GM12878 (cell line): ENCODE data around the gene ARHGDIG. TPM values are rescaled to one million over a fixed set of nuclear protein-coding genes. Genes with fewer than 3 reads are reported as not detected.

ENCODE experiments used
- ATAC-seq: fragments of 200-7000 bp; cut with Tn5 transposase; 3 replicates; pipeline ENCODE4 v1.9.1; 2020; ENCODE audit warnings: mild to moderate bottlenecking, moderate library complexity
- BruUV-seq: library from RNA; stranded (reverse); fragments of 400-500 nt; replicated peaks from 2 replicates; lab custom pipeline; 2021; lab: Mats Ljungman, UMichigan
- CTCF ChIA-PET: fragments of 300-600 bp; sonication (Branson Sonifier 250); formaldehyde crosslinking; extraction: SDS; loops from one replicate; lab custom pipeline; 2021; ENCODE audit warnings: inconsistent platforms; lab: Yijun Ruan, JAX
- POLR2A ChIA-PET: fragments of 350-600 bp; formaldehyde crosslinking; extraction: SDS; loops from one replicate; lab custom pipeline; 2021; ENCODE audit warnings: inconsistent platforms; lab: Charles Lee
- RAD21 ChIA-PET: fragments of 300-600 bp; sonication (Branson Sonifier 250); formaldehyde crosslinking; loops from one replicate; lab custom pipeline; 2023; ENCODE audit warnings: antibody characterized with exemption; ENCODE audit not compliant: unreplicated experiment; lab: Charles Lee
- SMC1A ChIA-PET: fragments of 300-600 bp; sonication (Branson Sonifier 250); formaldehyde crosslinking; loops from one replicate; lab custom pipeline; 2023; ENCODE audit not compliant: unreplicated experiment, uncharacterized antibody; lab: Charles Lee
- DNase-seq: peaks from one replicate; pipeline ENCODE4 v3.0.0-alpha.2; 2011; ENCODE audit warnings: low read depth, low spot score
- FAIRE-seq: peaks from 3 replicates; lab custom pipeline; 2011; peaks lifted over from hg19 to GRCh38; lab: Jason Lieb, UNC
- H2AFZ ChIP-seq: 2 replicates; pipeline ENCODE4 v1.6.0; 2011; ENCODE audit warnings: low read depth, low read length, control low read depth; ENCODE audit not compliant: control insufficient read depth
- H3K27ac ChIP-seq: 2 replicates; pipeline ENCODE4 v1.5.1; 2011; ENCODE audit warnings: control low read depth; ENCODE audit not compliant: control insufficient read depth, insufficient read depth
- H3K27me3 ChIP-seq, 2 experiments: replicated peaks in 1 of 2; 2 replicates each; pipeline versions ENCODE4 v1.6.0 to v1.6.1; 2011; ENCODE audit warnings: low read length in 1 of 2; ENCODE audit not compliant: control insufficient read depth in 2 of 2, insufficient read depth in 2 of 2
- H3K36me3 ChIP-seq, 2 experiments: 2 replicates each; pipeline ENCODE4 v1.5.1; 2011; ENCODE audit warnings: low read length in 1 of 2; ENCODE audit not compliant: control insufficient read depth in 2 of 2, insufficient read depth in 2 of 2
- H3K4me1 ChIP-seq: 2 replicates; pipeline ENCODE4 v1.6.1; 2011; ENCODE audit warnings: mild to moderate bottlenecking, low read length, moderate library complexity, mixed read lengths; ENCODE audit not compliant: control insufficient read depth, insufficient read depth
- H3K4me2 ChIP-seq: 2 replicates; pipeline ENCODE4 v1.6.0; 2011; ENCODE audit warnings: control low read depth; ENCODE audit not compliant: control insufficient read depth, insufficient read depth
- H3K4me3 ChIP-seq: fragments of 200-600 bp; sonication (generic); 2 replicates; pipeline ENCODE4 v1.5.1; 2016
- H3K79me2 ChIP-seq: 2 replicates; pipeline ENCODE4 v1.6.0; 2011; ENCODE audit warnings: low read length; ENCODE audit not compliant: control insufficient read depth, insufficient read depth
- H3K9ac ChIP-seq: 2 replicates; pipeline ENCODE4 v1.8.0; 2011; ENCODE audit warnings: low read length, control low read depth, mixed read lengths; ENCODE audit not compliant: control insufficient read depth, insufficient read depth
- H3K9me3 ChIP-seq: replicated peaks from 3 replicates; pipeline ENCODE4 v1.5.1; 2011; ENCODE audit warnings: mild to moderate bottlenecking, low read length; ENCODE audit not compliant: control insufficient read depth, insufficient read depth
- H4K20me1 ChIP-seq: 2 replicates; pipeline ENCODE4 v1.6.0; 2011; ENCODE audit not compliant: control insufficient read depth, insufficient read depth
- BRCA1 ChIP-seq: IDR thresholded peaks from 2 replicates; pipeline ENCODE4 v1.6.1; 2011; ENCODE audit warnings: low read depth, low read length, improper control_type of control experiment
- FOS ChIP-seq: IDR thresholded peaks from 3 replicates; pipeline ENCODE4 v1.6.1; 2011; ENCODE audit warnings: borderline replicate concordance; ENCODE audit not compliant: insufficient read length; ENCODE audit errors: extremely low read depth
- GABPA ChIP-seq: IDR thresholded peaks from 2 replicates; pipeline ENCODE4 v1.6.1; 2014; ENCODE audit warnings: antibody characterized with exemption, low read depth, mild to moderate bottlenecking, inconsistent platforms
- MTA3 ChIP-seq: IDR thresholded peaks from 2 replicates; pipeline ENCODE4 v1.6.1; 2012; ENCODE audit warnings: low read length, inconsistent platforms, borderline replicate concordance
- NR2C1 ChIP-seq: fragments of 450-650 bp; IDR thresholded peaks from 2 replicates; pipeline ENCODE4 v1.6.1; 2017; ENCODE audit warnings: antibody characterized with exemption, mild to moderate bottlenecking, moderate library complexity
- NRF1 ChIP-seq: conservative IDR thresholded peaks from 2 replicates; pipeline ENCODE4 v1.6.1; 2011; ENCODE audit warnings: mild to moderate bottlenecking, low read depth, low read length, improper control_type of control experiment
- RAD21 ChIP-seq: IDR thresholded peaks from 2 replicates; pipeline ENCODE4 v1.6.1; 2011; ENCODE audit warnings: mild to moderate bottlenecking, low read depth, low read length, moderate library complexity; ENCODE audit not compliant: insufficient read depth
- RB1 ChIP-seq: fragments of 450-650 bp; formaldehyde crosslinking; IDR thresholded peaks from 2 replicates; pipeline ENCODE4 v1.6.1; 2017; ENCODE audit warnings: mild to moderate bottlenecking, borderline replicate concordance
- RFX5 ChIP-seq: IDR thresholded peaks from 2 replicates; pipeline ENCODE4 v1.6.1; 2011; ENCODE audit warnings: low read depth, low read length, improper control_type of control experiment
- SUPT20H ChIP-seq: IDR thresholded peaks from 2 replicates; pipeline ENCODE4 v1.6.1; 2011; ENCODE audit warnings: low read depth, mild to moderate bottlenecking, low read length, moderate library complexity, borderline replicate concordance; ENCODE audit not compliant: control insufficient read depth
- TBL1XR1 ChIP-seq: IDR thresholded peaks from 2 replicates; pipeline ENCODE4 v1.6.1; 2012; ENCODE audit warnings: low read depth, low read length, improper control_type of control experiment
- ZNF217 ChIP-seq: fragments of 450-650 bp; IDR thresholded peaks from 2 replicates; pipeline ENCODE4 v1.6.1; 2017; ENCODE audit warnings: antibody characterized with exemption, mild to moderate bottlenecking
- WGBS: methylation state at CpG from one replicate; pipeline ENCODE4 v1.1.6; 2016; ENCODE audit warnings: low lambda C conversion rate; ENCODE audit not compliant: insufficient replicate concordance, insufficient coverage; ENCODE audit errors: missing lambda C conversion rate; 5-methylcytosine and 5-hydroxymethylcytosine counted together
- in situ Hi-C: fragments of 300-500 bp; cut with MboI; formaldehyde crosslinking; loops from 9 replicates; pipeline ENCODE4 v1.14.3; 2018; ENCODE audit warnings: mixed read lengths
- intact Hi-C: fragments of 100-400 bp; cut with micrococcal nuclease; formaldehyde crosslinking; loops from one replicate; pipeline ENCODE4 v1.14.2; 2022; ENCODE audit not compliant: unreplicated experiment
- polyA plus RNA-seq, 11 experiments: library from polyadenylated mRNA; depleted of rRNA in 4 of 11; unstranded in 6 of 11; stranded (reverse) in 5 of 11; fragments of >200 nt; fragmentation: Nextera tagmentation in 4 of 11; fragmentation: Illumina TruSeq in 1 of 11; extraction: Ambion mirVana in 4 of 11; extraction: Trizol in 1 of 11; gene quantifications; 1 replicate in 1 of 11; 2 replicates in 10 of 11; pipeline versions ENCODE4 v1.2.1 to v1.2.3, GENCODE V29; 2011 to 2016; ENCODE audit warnings: inconsistent platforms in 2 of 11, missing spikeins in 2 of 11, low read depth in 1 of 11
- total RNA-seq, 4 experiments: library from RNA; depleted of rRNA in 3 of 4; stranded (reverse); fragments of >200 nt in 3 of 4; fragmentation: Illumina TruSeq in 1 of 4; extraction: Trizol in 1 of 4; gene quantifications; 2 replicates each; pipeline versions ENCODE4 v1.2.1 to v1.2.3, GENCODE V29; 2013 to 2021
- TF ChIP-seq, protein P1 (sequence below): IDR thresholded peaks from 2 replicates; pipeline ENCODE4 v1.6.1; 2011; ENCODE audit warnings: mild to moderate bottlenecking, low read depth, low read length, moderate library complexity; ENCODE audit not compliant: insufficient replicate concordance
- TF ChIP-seq, protein P2 (sequence below): fragments of 450-650 bp; IDR thresholded peaks from 2 replicates; pipeline ENCODE4 v1.6.1; 2016; ENCODE audit warnings: mild to moderate bottlenecking
- TF ChIP-seq, protein P3 (sequence below): fragments of 450-650 bp; IDR thresholded peaks from 2 replicates; pipeline ENCODE4 v1.6.1; 2016; ENCODE audit warnings: mild to moderate bottlenecking, moderate library complexity, borderline replicate concordance
- TF ChIP-seq, protein P4 (sequence below): IDR thresholded peaks from 2 replicates; pipeline ENCODE4 v1.6.1; 2012; ENCODE audit warnings: low read length, inconsistent platforms

The ARHGDIG gene
- total and polyA plus RNA-seq, 10 of the 15 experiments (the other 5 are each of a cell fraction or from before 2014, with no cell fraction given): not detected

DNA sequence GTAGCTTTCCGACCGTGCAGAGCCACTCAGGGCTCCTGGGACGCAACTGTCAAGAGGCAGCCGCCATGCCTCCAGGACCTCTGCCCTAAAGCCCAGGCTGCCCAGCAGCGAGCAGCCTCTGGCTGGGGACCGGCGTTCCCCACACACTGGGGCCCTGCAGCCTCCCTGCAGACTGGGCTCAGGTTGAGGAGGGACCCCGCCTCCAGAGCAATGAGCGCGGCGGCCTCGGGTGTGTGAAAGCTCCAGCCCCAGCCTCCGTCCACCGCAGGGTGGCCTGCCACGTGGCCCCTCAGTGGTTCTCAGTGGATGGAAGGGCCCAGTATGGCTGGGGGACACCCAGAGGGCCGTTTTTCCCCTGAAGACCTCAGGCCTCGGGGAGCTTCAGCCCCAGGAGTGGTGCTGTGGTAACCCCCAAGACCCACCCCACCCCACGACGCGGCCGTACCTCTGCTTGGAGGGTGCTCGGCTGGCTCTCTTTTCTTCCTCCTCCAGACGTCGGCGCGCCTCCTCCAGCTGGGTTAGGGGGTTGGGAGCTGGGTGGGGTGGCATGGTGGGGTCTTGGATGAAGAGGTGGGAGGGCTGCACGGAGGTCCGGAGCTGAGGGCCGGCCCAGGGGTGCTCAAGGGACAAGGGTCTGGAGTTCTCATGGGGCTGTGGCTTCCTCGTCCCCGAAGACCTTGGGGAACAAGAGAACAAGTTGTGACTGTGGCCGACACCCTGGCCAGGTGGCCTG, 12.8 kb downstream of the ARHGDIG start:
- Histone ChIP-seq H3K9me3 (no peaks in the 10 kb centered on the region), H3K4me1 (no peaks in the 10 kb centered on the region), H4K20me1 (no peaks in the 10 kb centered on the region), H3K9ac (no peak overlapping the region), H3K27me3 (no peaks in the 10 kb centered on the region), H3K79me2 (no peaks in the 10 kb centered on the region), H3K27ac (no peak overlapping the region), H3K36me3 (peaks cover 0 to 9% of the 10 kb centered on the region in 2 experiments; a peak in 2 of 4 replicates), H2AFZ (no peak overlapping the region), H3K4me2 (no peak overlapping the region), H3K4me3 (no peak overlapping the region)
- SMC1A ChIA-PET: no interaction called here
- no peak for DNase-seq
- WGBS: 91% methylated on average over 22 of the region's 32 CpGs
- ATAC-seq: no peak
- in situ Hi-C loops: no loop called here
- POLR2A ChIA-PET: no interaction called here
- FAIRE-seq: no peak
- BruUV-seq: no TSS peak
- CTCF ChIA-PET: no interaction called here
- intact Hi-C loops: no loop called here
- RAD21 ChIA-PET: no interaction called here
- TF ChIP-seq, protein P1, sequence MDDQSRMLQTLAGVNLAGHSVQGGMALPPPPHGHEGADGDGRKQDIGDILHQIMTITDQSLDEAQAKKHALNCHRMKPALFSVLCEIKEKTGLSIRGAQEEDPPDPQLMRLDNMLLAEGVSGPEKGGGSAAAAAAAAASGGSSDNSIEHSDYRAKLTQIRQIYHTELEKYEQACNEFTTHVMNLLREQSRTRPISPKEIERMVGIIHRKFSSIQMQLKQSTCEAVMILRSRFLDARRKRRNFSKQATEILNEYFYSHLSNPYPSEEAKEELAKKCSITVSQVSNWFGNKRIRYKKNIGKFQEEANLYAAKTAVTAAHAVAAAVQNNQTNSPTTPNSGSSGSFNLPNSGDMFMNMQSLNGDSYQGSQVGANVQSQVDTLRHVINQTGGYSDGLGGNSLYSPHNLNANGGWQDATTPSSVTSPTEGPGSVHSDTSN: no peak
- TF ChIP-seq RAD21 (no peak), NR2C1 (no peak), MTA3 (no peak), NRF1 (no peak), FOS (no peak), GABPA (no peak), RFX5 (no peak), RB1 (no peak), SUPT20H (no peak), TBL1XR1 (no peak), BRCA1 (no peak), ZNF217 (no peak)
- TF ChIP-seq, protein P2, sequence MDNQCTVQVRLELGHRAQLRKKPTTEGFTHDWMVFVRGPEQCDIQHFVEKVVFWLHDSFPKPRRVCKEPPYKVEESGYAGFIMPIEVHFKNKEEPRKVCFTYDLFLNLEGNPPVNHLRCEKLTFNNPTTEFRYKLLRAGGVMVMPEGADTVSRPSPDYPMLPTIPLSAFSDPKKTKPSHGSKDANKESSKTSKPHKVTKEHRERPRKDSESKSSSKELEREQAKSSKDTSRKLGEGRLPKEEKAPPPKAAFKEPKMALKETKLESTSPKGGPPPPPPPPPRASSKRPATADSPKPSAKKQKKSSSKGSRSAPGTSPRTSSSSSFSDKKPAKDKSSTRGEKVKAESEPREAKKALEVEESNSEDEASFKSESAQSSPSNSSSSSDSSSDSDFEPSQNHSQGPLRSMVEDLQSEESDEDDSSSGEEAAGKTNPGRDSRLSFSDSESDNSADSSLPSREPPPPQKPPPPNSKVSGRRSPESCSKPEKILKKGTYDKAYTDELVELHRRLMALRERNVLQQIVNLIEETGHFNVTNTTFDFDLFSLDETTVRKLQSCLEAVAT: no peak
- TF ChIP-seq, protein P3, sequence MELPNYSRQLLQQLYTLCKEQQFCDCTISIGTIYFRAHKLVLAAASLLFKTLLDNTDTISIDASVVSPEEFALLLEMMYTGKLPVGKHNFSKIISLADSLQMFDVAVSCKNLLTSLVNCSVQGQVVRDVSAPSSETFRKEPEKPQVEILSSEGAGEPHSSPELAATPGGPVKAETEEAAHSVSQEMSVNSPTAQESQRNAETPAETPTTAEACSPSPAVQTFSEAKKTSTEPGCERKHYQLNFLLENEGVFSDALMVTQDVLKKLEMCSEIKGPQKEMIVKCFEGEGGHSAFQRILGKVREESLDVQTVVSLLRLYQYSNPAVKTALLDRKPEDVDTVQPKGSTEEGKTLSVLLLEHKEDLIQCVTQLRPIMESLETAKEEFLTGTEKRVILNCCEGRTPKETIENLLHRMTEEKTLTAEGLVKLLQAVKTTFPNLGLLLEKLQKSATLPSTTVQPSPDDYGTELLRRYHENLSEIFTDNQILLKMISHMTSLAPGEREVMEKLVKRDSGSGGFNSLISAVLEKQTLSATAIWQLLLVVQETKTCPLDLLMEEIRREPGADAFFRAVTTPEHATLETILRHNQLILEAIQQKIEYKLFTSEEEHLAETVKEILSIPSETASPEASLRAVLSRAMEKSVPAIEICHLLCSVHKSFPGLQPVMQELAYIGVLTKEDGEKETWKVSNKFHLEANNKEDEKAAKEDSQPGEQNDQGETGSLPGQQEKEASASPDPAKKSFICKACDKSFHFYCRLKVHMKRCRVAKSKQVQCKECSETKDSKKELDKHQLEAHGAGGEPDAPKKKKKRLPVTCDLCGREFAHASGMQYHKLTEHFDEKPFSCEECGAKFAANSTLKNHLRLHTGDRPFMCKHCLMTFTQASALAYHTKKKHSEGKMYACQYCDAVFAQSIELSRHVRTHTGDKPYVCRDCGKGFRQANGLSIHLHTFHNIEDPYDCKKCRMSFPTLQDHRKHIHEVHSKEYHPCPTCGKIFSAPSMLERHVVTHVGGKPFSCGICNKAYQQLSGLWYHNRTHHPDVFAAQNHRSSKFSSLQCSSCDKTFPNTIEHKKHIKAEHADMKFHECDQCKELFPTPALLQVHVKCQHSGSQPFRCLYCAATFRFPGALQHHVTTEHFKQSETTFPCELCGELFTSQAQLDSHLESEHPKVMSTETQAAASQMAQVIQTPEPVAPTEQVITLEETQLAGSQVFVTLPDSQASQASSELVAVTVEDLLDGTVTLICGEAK: no peak
- TF ChIP-seq, protein P4, sequence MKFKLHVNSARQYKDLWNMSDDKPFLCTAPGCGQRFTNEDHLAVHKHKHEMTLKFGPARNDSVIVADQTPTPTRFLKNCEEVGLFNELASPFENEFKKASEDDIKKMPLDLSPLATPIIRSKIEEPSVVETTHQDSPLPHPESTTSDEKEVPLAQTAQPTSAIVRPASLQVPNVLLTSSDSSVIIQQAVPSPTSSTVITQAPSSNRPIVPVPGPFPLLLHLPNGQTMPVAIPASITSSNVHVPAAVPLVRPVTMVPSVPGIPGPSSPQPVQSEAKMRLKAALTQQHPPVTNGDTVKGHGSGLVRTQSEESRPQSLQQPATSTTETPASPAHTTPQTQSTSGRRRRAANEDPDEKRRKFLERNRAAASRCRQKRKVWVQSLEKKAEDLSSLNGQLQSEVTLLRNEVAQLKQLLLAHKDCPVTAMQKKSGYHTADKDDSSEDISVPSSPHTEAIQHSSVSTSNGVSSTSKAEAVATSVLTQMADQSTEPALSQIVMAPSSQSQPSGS: no peak
